ENCODE results near the gene PCSK6.

- TF ChIP-seq, protein P1, sequence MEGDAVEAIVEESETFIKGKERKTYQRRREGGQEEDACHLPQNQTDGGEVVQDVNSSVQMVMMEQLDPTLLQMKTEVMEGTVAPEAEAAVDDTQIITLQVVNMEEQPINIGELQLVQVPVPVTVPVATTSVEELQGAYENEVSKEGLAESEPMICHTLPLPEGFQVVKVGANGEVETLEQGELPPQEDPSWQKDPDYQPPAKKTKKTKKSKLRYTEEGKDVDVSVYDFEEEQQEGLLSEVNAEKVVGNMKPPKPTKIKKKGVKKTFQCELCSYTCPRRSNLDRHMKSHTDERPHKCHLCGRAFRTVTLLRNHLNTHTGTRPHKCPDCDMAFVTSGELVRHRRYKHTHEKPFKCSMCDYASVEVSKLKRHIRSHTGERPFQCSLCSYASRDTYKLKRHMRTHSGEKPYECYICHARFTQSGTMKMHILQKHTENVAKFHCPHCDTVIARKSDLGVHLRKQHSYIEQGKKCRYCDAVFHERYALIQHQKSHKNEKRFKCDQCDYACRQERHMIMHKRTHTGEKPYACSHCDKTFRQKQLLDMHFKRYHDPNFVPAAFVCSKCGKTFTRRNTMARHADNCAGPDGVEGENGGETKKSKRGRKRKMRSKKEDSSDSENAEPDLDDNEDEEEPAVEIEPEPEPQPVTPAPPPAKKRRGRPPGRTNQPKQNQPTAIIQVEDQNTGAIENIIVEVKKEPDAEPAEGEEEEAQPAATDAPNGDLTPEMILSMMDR (conservative IDR thresholded peaks at IDR 0.05), result no peak
- no peak for TF ChIP-seq EZH2 (IDR thresholded peaks at IDR 0.05; ENCODE audit: low read depth)
These were observed 182.2 kb downstream of the PCSK6 start for GRCh38 chr15:101307048-101307896.
